SIG-M5 (cell line): ENCODE data around the gene EPS15.
"Not testable (repeated sequence)": the region's sequence is repeated elsewhere in the genome, so short reads cannot be mapped to it uniquely, and the experiment has no call there.

ENCODE experiments used
- DNase-seq: peaks from one replicate; lab custom pipeline; 2025; lab: John Stamatoyannopoulos, UW

Gene EPS15

GRCh38 chr1:51514733-51515132, 4.3 kb downstream of the EPS15 start:
- DNase-seq = no peak

GRCh38 chr1:51512606-51513005, 6.5 kb downstream of the EPS15 start:
- no peak for DNase-seq

DNA sequence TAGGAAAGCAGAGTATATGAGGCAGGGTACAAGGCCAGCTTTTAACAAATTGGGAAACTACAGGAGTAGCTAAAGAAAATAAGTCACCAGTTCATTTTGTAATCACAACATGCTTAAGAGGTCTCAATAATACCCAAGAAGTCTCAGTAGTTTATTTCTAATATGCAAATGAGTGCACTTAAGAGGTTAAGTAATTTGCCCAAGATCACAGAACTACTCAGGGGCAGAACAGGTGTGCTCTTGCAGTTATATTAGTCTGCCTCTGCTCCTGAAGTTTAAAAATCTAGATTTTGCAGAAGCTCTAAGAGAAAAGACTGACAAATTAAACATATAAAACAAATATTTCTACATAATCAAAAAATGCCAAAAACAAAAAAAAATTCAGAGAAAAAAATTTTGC, 6.9 kb downstream of the EPS15 start:
- DNase-seq = no peak

DNA sequence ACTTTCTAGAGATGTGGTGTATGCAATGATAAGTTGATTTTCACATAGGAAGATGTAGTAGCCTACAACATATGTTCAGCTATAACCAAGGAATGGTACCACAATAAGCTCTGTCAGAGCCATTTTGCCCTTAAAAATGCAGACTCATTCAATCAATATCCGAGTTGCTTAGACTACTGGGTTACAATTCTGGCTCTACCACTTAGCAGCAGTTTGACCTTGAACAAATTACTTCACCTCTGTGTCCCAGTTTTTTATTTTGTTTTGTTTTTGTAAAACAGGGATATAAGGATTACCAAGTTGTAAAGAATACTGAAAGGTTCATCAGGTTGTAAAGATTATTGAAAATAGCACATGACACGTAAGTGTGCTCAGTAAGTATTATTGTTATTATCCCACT, 9.3 kb downstream of the EPS15 start:
- DNase-seq = no peak

- DNase-seq = no peak
These were observed 12.5 kb downstream of the EPS15 start for GRCh38 chr1:51506537-51506936.

GRCh38 chr1:51504806-51505525, 14.1 kb downstream of the EPS15 start:
- no peak for DNase-seq

GRCh38 chr1:51501218-51501630, 17.8 kb downstream of the EPS15 start:
- not testable (repeated sequence) for DNase-seq

DNA sequence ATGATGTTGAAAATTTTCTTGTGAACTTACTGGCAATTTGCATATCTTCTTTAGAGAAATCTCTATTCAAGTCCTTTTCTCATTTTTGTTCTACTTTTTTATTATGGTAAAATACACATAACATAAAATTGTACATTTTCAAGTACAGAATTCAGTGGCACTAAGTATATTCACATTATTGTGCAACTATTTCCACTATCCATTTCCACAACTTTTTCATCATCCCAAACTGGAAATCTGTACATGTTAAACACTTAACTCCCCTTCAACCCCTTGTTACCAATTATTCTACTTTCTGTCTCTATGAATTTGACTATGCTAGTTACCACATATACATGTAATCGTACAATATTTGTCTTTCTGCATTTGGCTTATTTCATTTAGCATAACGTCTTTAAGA, 19.4 kb downstream of the EPS15 start:
- DNase-seq = no peak

GRCh38 chr1:51498924-51499323, 20.1 kb downstream of the EPS15 start:
- no peak for DNase-seq

DNA sequence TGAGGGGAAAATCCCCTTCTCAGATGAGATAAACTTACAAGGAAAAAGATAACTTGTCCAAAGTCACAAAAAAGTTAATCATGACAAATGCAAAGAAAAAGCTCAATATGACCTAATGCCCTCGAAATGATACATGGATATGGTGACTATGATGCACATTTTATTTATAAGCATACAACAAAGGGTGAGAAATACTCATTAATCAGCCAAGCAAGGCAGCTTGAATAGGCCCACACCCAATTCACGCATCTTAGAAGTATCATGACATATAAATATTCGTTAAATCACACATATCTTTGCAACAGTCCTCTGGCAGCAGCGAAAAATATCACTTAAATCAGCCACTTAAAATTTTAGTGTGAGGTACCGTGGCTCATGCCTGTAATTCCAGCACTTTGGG, 21.7 kb downstream of the EPS15 start:
- no peak for DNase-seq

- DNase-seq = no peak
These were observed 24.8 kb downstream of the EPS15 start for GRCh38 chr1:51494138-51494830.

- DNase-seq = no peak
These were observed 27.7 kb downstream of the EPS15 start for GRCh38 chr1:51491166-51491981.

DNA sequence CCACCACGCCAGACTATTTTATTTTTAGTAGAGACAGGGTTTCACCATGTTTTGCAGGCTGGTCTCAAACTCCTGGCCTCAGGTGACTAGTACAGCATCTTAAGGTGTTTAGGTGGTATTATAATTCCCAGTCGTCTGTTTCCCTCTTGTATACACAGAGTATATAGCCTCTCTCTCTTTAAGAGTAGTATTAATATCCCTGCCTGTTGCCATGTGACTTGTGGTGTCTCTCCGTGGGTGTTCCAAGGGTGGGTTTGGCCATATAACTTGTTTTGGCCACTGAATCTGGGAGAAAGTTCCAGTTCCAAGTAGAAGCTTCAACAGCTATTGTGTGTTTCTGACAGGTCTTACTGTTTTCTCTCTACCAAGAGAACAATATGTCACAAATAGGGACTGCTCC, 29.6 kb downstream of the EPS15 start:
- no peak for DNase-seq

DNA sequence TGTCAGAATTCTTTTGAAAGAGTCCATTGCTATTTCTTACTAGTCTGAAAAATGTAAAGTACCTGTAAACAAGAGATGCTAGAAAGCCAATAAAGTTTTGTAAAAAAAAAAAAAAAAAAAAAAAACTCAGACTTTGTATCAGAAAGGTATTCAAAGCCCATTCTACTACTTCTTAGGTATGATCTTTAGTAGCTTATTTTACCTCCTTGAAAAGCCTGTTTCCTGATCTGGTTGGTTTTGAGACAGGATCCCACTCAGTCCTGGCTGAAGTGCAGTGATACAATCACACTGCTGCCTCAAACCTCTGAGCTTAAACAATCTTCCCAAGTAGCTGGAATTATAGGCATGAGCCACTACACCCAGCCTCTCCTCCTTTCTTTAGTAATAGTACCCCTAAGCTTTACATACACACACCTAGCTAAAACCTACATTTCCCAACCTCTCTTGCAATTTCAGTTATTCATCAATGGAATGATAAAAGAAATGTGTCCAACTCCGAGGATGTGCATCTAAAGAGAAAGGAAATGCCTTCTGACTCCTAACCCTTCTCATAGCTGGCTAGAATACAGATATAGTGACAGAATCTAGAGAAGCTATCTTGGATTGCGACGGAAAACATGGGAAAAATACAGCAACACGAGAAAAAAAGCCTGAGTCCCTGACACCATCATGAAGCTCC, 30.6 kb downstream of the EPS15 start:
- DNase-seq = no peak

GRCh38 chr1:51487628-51488027, 31.4 kb downstream of the EPS15 start:
- DNase-seq = no peak

- DNase-seq = no peak
These were observed 34.5 kb downstream of the EPS15 start for GRCh38 chr1:51484591-51484990.

GRCh38 chr1:51482881-51483280, 36.2 kb downstream of the EPS15 start:
- DNase-seq = no peak

- DNase-seq = not testable (repeated sequence)
These were observed 44.0 kb downstream of the EPS15 start for GRCh38 chr1:51474832-51475620.

DNA sequence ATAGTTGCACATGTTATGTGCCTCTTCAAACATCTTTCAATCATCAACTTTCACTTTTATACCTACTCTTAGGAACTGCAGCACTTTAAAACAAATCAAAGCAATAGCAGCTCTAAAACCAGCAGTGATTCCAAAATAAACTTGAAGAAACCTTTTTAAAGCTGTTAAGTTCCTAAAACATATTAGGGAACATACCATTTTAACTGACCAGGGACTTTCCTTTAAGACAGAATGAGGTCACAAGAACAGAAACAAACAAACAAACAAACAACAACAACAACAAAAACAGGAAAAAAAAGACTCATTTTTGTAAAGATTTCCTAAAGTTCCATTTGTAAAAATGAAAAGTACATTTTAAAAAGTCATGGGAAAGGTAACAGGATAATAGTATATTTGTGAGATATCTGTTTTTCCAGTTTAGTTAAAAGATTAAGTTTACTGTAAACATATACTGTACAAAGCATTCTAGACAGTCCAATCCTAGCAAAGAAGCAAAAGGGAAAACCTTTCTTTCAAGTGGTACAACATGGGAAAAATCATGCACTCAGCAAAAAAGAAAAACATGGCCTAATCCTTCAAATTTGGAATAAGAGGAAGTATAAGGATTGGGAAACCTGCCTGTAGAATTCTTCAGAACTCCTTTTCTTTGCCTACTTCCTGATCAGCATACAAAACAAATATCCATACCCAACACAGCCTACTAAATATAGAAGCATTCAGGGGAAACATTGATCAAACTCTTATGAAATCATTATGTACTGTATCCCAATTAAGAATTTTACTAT, 45.5 kb downstream of the EPS15 start:
- DNase-seq = no peak

DNA sequence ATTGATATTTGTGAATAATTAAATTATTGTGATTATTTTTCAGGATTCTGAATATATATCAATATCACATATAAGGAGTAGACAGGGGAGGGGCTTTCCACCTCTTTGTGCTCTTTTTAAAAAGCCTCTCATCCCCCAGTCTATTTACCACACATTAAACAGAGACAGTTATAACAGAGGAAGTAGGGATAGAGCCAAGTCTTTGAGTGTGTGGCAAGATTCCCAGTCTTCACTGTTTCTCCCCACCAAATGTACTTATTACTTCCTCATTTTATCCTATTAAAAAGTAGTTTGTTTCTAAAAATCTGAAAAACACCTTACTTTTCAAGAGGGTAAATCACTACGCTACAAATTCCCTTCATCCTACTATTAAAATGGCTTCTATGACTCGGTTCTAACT, 46.7 kb downstream of the EPS15 start:
- DNase-seq = no peak

DNA sequence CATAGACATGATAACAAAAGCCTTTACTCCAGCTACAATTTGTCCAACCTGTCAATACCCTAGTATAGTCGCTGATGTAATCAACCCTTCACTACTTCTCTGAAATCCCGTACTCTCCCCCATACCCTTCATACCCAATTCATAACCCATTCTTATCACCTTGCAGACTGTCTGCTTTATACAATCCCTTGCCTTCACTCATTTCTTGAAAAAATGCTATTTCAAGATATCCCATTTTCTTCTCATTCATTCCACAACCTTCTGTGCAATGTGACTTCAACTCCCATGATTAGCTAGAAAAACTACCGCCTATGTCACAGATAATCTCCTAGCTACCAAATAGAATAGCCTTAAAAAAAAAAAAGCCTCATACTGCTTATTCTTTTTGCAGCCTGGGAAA, 49.5 kb downstream of the EPS15 start:
- no peak for DNase-seq
